DMS79 treated with DMSO at 0.1 percent for 48 hours (cell line): ENCODE results near the gene PROSER3.
"Not testable (repeated sequence)": the region's sequence is repeated elsewhere in the genome, so short reads cannot be mapped to it uniquely, and the experiment has no call there.

Experiments used
- DNase-seq: peaks from one replicate; lab custom pipeline; 2025; lab: John Stamatoyannopoulos, UW

The PROSER3 gene

GRCh38 chr19:35722897-35723296 is 35.1 kb upstream of the PROSER3 start:
- DNase-seq: no peak

- no peak for DNase-seq
Observed at GRCh38 chr19:35723671-35724070, 34.3 kb upstream of the PROSER3 start.

DNA sequence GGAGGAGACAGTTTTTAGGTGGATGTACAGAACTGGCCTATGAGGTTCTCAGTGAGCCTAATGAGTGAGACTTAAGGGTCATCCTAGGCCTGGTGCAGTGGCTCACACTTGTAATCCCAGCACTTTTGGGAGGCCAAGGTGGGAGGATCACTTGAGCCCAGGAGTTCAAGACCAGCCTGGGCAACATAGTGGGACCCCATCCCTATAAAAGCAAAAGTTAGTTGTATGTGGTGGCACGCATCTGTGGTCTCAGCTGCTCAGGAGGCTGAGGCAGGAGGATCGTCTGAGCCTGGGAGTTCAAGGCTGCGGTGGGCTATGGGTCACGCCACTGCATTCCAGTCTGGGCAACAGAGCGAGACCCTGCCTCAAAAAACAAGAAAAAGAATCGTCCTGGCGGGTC is 33.8 kb upstream of the PROSER3 start:
- not testable (repeated sequence) for DNase-seq

DNA sequence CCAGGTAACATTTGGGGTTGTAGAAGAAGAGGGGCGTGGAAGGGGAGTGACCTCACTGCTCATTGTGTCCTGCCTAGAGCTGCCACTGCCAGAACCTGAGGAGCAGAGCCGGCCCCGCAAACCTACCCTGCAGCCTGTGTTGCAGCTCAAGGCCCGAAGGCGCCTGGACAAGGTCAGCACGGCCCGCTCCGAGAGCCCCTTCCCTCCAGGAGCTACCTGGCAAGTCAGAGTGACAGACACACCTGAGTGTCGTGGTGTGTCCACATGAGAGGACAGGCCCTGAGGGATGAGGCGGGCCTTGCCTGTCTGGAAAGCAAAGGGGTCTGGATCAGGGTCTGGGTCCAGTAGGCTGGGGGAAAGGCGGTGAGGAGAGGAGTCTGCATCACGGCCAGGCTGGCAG is 33.4 kb upstream of the PROSER3 start:
- DNase-seq: no peak

GRCh38 chr19:35725216-35725861 is 32.6 kb upstream of the PROSER3 start:
- no peak for DNase-seq

GRCh38 chr19:35727053-35727955 is 30.7 kb upstream of the PROSER3 start:
- no peak for DNase-seq

GRCh38 chr19:35727956-35728706 is 29.8 kb upstream of the PROSER3 start:
- no peak for DNase-seq

- DNase-seq: no peak
Observed at GRCh38 chr19:35729021-35729420, 29.0 kb upstream of the PROSER3 start.

- DNase-seq: no peak
Observed at GRCh38 chr19:35729763-35730162, 28.2 kb upstream of the PROSER3 start.

DNA sequence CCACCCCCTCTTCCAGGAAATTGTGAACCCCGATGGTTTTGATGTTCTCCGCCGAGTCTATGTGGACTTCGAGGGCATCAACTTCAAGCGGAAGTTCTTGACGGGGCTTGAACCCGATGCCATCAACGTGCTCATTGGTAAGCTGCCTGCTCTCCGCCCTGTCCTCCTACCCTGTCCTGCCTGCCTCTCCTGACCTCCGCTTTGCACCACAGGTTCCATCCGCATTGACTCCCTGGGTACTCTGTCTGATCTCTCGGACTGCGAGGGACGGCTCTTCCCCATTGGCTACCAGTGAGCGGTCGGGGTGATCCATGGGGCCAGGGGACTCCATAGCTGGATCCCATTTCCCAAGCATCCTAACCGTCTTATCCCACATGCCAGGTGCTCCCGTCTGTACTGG is 27.6 kb upstream of the PROSER3 start:
- no peak for DNase-seq

DNA sequence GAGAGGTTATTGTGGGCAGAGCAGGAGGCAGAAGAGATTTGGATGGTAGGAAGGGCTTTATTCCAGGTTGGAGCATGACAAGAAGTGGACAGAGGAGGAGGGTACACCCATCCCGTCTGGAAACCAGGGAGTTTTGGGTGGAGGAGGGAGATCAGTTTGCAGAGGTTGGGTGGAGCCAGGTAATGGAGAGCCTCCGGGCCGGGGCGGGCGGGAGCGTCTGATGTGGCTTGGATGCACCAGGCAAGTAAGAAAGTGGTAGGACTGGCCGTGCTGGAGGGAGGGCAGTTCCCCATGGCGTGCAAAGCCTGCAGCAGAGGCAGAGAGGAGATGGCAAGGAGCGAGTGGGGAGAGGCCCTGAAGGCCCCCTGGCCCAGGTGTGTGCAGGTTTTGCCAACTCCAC is 26.6 kb upstream of the PROSER3 start:
- no peak for DNase-seq

DNA sequence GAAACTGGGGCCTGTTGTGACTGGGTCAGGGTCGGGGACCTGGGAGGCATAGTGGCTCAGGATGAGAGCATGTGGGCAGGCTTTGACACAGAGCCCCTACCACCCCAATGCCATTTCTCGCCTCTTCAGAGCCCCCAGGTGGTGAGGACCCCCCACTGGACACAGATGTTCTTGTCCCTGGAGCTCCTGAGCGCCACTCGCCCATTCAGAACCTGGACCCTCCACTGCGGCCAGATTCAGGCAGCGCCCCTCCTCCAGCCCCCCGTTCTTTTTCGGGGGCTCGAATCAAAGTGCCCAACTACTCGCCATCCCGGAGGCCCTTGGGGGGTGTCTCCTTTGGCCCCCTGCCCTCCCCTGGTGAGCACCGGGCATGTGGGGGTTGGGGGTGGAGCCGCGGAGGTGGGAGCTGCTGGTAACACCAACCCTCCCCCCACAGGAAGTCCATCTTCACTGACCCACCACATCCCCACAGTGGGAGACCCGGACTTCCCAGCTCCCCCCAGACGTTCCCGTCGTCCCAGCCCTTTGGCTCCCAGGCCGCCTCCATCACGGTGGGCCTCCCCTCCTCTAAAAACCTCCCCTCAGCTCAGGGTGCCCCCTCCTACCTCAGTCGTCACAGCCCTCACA is 26.1 kb upstream of the PROSER3 start:
- no peak for DNase-seq

DNA sequence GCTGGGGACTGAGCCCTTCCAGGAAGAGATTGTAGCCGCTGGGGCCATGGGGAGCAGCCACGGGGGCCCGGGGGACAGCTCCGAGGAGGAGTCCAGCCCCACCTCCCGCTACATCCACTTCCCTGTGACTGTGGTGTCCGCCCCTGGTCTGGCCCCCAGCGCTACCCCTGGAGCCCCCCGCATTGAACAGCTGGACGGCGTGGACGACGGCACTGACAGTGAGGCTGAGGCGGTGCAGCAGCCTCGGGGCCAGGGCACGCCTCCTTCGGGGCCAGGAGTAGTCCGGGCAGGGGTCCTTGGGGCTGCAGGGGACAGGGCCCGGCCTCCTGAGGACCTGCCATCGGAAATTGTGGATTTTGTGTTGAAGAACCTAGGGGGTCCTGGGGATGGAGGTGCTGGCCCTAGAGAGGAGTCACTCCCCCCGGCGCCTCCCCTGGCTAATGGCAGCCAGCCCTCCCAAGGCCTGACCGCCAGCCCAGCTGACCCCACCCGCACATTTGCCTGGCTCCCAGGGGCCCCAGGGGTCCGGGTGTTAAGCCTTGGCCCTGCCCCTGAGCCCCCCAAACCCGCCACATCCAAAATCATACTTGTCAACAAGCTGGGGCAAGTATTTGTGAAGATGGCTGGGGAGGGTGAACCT is 25.3 kb upstream of the PROSER3 start:
- DNase-seq: no peak

DNA sequence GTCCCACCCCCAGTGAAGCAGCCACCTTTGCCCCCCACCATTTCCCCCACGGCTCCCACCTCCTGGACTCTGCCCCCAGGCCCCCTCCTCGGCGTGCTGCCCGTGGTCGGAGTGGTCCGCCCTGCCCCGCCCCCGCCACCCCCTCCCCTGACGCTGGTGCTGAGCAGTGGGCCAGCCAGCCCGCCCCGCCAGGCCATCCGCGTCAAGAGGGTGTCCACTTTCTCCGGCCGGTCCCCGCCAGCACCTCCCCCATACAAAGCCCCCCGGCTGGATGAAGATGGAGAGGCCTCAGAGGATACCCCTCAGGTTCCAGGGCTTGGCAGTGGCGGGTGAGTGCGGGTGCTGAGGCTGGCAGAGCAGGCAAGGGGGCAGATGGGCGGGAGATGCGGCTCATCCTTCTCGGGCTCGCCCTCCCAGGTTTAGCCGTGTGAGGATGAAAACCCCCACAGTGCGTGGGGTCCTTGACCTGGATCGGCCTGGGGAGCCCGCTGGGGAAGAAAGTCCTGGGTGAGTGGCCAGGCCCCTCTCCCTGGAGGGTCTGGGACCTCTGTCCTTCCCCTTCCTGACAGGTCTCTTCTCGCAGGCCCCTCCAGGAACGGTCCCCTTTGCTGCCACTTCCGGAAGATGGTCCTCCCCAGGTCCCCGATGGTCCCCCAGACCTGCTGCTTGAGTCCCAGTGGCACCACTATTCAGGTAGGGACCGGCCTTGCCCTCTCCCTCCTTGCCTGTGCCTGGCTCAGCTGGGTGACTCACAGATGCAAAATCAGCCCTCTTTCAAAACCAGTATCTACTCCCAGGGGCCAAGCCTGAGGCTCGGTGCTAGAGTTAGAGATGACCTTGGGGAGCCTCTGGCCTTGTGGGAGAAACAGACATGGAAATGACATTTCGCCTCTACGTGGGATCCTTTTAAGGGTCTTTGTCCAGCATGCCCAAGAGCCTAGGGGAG is 24.5 kb upstream of the PROSER3 start:
- DNase-seq: no peak

GRCh38 chr19:35734273-35734672 is 23.7 kb upstream of the PROSER3 start:
- no peak for DNase-seq

DNA sequence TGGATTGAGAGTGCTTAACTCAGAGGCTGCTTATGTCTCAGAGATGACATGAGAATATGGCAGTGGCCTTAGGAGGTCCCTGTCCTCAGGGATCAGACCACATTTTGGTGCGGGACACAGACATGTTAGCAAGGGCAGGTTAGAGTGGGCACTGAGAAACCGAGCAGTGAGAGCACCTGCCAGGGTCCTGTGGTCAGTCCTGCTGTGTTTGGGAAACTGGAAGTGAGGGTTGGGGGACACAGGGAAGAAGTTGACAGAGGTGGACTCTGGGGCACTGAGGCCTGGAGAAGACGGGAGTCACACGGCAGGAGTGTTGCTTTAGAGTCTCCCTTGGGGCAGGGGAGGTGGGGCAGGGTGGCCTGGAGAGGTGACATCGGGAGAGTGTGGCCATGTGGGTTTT is 23.1 kb upstream of the PROSER3 start:
- no peak for DNase-seq

DNA sequence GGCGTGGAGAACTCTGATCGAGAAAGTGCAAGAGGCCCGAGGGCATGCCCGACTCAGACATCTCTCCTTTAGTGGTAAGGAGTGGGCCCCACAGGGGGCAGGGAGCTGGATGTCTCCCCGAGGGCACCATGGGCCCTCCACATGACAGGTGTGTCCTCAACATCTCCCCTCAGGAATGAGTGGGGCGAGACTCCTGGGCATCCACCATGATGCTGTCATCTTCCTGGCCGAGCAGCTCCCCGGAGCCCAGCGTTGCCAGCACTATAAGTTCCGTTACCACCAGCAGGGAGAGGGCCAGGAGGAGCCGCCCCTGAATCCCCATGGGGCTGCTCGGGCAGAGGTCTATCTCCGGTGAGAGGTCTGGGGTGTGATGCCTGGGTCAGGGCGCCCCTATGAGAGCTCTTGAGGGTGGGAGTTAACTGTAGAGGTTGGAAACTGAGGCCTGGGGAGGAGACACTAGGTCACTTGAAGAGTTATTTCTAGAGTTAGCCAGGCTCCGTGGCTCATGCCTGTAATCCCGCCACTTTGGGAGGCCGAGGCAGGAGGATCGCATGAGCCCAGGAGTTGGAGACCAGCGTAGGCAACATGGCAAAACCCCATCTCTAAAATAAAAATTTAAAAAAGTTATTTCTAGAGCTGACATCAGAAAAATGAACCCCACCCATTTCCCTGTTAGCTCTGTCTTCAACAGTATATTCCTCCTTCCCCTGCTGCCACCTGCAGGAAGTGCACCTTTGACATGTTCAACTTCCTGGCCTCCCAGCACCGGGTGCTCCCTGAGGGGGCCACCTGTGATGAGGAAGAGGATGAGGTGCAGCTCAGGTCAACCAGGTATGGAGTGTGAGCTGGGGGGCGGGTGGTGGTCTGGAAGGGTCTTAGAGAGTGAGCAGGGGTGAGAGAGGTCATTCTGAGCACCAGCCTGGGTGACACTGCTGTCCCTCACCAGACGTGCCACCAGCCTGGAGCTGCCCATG is 20.8 kb upstream of the PROSER3 start:
- no peak for DNase-seq

GRCh38 chr19:35738021-35738886 is 19.7 kb upstream of the PROSER3 start:
- DNase-seq: no peak

- DNase-seq: no peak
Observed at GRCh38 chr19:35738887-35739229, 19.1 kb upstream of the PROSER3 start.
